Left lobe of liver (tissue), 2 donors: ENCODE data around the gene DAB2. TPM values are rescaled to one million over a fixed set of nuclear protein-coding genes. Genes with fewer than 3 reads are reported as not detected.

Experiments
- ATAC-seq: fragments of 200-7000 bp; cut with Tn5 transposase; one replicate; pipeline ENCODE4 v1.9.1; 2020; ENCODE audit warnings: mild to moderate bottlenecking, moderate library complexity
- DNase-seq: peaks from one replicate; pipeline ENCODE4 v3.0.0-alpha.2; 2020; ENCODE audit warnings: low spot score
- total RNA-seq: library from RNA; stranded (reverse); gene quantifications from one replicate; pipeline ENCODE4 v1.2.1, GENCODE V29; 2021
- donor health status: DM: no; HTN: no; CAD: no; lungs with moderate emphysema.
- donor health status: DM: no; HTN: yes; CAD: no.

The DAB2 gene
- total RNA-seq, result 7.6 TPM

DNA sequence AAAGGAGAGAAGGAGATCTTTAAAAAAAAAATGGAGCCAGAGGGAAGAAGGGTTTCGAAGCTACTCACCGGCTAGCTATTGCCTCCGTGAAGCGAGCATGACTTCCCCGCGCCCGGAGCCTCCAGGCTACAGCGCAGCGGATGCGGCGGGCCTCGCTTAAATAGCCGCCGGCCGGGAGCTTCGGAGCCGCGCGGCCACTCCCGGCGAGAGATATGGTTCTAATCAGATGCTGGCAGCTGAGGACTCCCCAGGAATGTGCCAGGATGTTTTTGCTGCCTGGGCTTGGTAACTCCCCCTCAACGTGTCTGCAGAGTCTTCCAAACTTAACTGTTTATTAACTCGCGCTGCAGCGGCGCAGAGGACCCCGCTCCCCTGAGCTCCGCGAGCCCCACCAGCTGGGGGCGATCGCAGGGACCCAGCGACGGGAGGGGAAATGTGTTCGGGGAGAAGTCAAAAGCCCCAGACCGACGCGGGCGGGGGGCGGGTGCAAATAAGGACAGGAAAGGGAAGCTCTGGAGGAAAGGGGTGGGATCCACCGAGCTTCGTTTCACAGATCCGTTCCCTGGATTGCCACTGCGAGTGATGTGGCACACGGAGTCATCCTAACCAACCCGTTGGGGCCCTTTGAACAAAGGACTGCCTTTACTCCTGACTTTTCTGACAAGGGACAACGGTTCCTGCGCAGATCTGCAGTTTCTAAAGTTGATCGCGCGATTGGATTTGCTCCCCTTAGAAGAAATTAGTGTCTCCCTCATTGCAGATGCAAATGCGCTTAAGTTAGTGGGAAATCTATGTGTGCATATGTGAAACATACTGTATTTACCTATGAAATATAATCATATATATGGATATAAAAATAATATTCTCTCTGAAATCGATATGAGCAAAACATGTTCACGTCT lies at the start of gene DAB2:
Gene DAB2, minus strand, starts transcription at position 245 of the 902 bp plus-strand sequence. CDS start 30,660 bp downstream, outside the sequence.
- ATAC-seq, result peak; percentile 82

DNA sequence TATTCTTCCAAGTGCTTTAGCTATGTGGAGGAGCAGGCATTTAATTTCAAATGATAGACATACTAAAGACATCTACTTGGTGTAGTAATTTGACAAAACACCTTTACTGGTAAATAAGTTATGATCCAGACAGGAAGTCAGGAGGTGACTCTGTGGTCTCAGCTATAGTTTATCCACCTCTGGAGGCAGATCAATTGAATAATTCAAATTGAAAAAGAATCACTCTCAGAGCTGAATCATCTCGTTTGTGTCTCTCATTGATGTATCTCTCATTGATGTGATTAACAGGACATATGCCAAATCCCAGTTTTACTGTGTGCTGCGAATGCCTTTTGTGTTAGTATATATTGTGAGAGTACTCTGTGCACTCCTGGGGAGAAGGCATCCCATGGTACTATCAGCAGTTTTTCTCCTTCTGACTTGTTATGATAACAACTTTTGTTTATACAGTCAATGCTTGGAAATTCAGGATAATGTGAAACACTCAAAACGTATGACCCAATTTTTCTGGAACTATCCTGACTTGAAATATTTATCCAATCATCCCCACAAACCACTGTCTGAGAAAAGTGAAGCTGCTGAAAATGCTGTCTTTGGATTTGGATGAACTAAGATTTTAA lies 48.5 kb upstream of the DAB2 start:
- DNase-seq (no peak), ATAC-seq (no peak)

More for the DNA sequence above, at the start of gene DAB2:
- peak; percentile 64 for DNase-seq

DNA sequence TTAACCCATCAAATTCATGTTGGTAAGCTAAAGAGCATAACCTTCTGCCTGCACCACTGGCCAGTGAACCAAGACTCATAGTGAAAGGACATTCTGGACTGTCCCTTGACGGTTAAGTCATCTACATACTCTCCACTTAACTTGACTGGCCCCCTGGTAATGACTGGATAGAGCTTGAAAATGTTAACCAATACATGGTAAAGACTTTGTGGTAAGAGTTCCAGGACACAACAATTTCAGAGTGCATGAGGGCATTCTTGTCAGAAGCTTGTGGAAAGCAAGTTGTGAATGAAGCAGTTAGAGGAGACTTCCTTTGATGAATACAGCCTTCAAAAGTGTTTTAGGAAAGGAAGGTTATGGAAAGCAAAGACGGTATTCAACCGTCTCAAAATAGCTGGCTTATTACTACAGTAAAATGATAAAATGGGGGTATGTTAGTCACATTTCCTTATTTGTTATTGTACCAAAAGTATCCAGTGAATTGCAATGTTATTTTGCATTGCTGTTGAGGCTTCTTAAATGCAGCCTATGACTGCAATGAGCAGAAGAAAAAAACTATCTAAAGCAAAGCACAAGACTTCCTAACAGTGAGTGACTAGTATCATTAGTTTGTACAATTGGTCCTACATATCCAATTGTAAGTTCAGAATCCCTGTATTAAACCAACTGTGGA lies 47.2 kb upstream of the DAB2 start:
- DNase-seq (no peak), ATAC-seq (no peak)

DNA sequence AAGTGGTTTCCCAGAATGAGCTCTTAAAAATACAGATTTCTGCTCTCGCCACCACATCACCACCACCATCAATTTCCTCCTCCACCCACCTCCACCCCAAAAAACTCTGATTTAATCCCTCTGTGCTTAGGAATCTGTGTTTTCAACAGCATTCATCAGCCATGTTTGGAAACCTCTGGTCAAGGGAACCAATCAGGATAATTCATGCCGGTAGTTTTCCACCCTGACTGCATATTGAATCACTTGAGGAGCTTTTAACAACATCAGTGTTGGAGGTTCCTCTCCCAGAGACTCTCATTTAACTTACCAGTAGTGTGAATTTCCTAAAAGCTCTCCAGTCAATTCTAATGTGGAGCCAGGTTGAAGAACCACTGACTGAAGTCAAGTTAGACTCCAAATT lies 46.0 kb upstream of the DAB2 start:
- DNase-seq, result no peak
- no peak for ATAC-seq

DNA sequence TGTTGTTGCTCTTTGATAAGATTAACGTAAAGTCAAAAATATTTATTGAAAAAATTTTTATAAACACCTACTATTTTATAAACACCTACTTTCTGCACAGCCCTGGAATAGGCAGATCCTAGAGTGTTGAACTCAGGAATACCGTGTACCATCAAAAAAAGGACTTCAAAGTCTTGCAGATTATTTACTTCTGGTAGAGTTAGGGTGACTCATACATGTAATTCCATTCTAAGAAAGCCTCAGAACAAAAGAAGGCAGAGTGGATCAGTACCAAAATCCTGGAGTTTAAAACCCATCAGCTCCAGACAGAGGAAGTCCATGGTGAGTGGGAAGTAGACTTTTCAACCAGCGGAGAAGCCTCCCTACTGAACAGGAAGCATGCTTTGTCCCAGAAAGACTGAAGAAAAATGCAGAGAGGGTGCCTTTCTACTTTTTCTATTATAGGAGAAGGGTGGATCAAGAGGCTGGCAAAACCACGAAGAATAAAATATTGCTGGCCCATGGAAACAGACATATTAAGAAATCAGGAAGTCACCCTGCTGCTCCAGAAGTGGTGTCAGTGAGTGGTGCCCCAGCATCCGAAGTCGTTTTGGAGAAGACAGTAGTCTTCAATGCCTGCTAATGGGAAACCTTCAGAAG lies 45.1 kb upstream of the DAB2 start:
- DNase-seq, result no peak

DNA sequence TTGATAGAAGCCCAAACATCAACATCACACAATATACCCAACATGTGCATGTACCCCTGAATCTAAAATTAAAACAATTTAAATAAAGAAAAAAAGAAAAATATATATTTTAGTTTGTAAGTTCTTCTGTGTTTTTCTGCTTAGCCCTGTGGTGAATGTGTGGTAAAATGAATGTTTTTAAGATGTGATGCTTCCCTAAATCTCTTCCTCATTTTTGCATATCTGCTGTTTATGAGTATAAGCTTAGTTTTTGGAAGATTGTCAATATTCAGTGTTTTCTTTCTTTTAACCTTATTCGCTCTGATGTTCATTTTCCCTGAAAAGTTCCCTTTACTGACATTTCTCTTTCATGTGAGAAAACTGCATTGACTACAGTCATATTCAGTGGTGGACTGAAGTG lies 44.4 kb upstream of the DAB2 start:
- no peak for DNase-seq
- no peak for ATAC-seq

More for the DNA sequence above, 45.1 kb upstream of the DAB2 start:
- ATAC-seq, result no peak

DNA sequence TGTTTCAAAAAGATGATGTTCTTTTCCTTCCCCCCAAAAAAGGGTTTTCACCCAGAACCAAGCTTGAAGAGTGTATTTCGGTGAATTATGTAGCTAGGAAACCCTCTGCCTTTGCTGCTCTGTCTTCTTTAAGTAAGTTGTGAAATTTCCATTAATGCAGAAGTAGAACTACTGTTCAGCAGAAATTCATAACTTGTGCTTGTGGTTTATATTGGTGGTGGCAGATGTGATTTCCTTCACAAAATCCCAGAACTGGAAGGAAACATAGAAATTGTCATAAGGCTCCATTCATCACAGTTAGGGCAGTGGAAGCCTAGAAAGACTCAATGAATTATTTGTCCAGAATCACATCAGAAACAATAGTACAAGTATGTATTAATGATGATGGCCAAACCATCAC lies 42.1 kb upstream of the DAB2 start:
- DNase-seq (no peak), ATAC-seq (no peak)

DNA sequence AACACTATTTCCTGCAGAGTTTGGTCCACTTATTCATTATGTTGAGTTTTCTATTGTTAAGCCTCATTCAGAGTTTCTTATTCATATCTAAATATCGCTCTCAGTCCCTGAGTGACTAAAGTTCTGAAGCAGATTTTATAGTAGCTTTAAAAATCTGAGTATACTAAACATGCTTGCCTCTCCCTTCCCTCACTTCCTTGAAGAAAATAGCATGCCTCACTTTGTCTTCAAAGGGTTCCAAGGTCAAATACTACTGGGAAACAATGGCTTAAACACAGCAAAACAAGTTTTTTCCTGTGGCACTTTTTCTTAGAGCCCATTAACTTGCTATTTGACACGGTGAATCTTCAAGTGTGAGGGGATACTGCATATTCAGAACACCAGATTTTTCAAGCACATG lies 41.1 kb upstream of the DAB2 start:
- DNase-seq (no peak), ATAC-seq (no peak)

DNA sequence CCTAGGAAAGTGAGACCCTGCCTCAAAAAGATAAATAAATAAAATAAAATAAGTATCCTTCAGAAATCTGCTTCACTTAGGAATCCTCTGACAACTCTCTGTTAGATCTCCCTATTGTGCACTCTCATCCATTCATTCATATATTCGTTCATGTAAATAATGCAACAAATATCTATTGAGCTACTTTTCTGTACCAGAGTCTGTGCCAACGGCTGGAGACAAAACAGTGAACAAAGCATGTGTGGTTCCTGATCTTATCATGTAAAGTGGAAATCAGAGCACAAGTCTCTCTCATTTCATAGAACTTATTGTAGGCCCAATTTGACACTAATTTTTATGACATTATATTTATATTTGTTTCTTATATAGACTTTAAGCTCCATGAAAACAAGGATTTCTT lies 40.3 kb upstream of the DAB2 start:
- no peak for DNase-seq
- no peak for ATAC-seq

DNA sequence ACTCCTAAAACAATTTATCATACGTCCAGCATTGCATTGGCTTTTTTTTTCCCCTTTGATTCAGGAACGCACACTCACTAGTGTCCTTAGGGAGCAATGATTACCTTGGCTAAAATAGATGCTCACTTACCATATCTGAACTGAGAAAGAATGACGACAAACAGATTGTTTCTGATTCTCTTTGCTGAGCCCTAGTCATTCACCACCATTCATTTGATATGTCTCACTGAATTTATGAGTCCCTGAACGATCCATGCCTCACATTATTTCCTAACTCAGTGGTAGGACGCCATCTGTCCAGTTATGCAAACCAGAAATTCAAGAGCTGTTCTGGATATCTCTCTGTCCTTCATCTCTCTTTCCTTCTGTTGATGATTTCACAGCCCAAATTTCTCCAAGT lies 39.3 kb upstream of the DAB2 start:
- DNase-seq (no peak), ATAC-seq (no peak)

DNA sequence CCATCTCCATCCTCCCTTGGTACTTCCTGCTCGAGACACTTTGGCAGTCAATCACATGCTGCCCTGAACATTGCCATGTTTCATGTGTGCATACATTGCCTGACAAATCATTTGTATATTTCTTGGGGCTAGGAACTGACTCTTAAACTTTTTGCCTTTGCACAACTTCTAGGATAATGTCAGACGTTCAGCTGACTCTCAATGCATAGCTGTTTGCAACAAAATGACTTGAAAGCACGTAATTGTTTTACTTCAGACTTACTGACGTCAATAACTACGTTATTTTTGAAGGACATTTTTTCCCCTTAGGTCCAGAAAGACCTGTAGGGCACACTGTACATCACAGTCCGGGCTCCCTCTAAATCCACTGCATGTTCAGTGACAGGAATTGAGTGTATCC lies 37.4 kb upstream of the DAB2 start:
- DNase-seq, result no peak
- no peak for ATAC-seq

DNA sequence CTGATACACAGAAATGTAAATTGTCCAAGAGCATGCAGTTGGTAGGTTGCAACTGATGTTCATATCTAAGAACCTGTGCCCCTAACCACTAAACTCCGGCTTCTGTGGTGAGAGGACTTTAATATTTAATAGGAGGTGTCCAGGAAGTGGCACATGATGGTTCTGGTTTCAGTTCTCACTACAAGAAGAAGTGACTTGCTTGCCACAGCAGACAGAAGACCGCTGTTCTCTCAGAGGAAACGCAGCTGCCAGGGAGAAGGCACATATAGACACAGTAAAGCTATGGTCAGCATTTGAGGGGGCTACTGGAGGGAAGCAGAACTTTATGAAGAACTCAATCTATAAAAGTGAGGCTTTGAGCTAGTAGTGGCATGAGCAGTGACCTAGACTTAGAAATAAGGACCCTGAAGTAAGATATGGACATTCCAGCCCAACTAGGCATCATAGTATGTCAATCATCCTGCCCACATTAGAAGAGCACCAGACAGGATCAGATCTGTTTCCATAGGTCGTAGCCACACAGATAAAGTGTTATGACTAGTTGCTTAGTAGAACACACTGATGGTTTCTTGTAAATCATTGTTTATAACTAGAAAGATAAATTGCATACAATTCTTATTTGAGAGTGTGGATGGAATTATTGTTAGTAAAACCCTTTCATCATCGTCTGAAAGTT lies 36.4 kb upstream of the DAB2 start:
- DNase-seq, result no peak
- peak; percentile 38 for ATAC-seq

DNA sequence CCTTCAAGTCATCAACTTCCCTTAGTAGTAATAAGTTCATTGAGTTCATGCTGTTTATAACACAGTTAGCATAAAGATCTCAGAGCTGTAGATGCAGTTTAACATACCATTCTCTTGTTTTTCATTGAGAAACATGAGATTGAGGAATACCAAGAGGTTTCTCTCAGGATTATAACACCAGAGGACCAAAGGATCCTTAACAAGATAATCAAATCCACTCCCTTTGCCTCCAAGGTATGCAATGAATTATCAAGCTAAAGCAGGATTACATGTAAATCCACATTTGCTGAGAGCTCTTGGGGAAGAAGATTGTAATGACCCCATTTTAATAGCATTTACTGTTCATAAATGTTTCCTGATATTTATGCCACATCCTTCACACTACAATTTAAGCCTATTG lies 35.1 kb upstream of the DAB2 start:
- no peak for DNase-seq
- no peak for ATAC-seq

DNA sequence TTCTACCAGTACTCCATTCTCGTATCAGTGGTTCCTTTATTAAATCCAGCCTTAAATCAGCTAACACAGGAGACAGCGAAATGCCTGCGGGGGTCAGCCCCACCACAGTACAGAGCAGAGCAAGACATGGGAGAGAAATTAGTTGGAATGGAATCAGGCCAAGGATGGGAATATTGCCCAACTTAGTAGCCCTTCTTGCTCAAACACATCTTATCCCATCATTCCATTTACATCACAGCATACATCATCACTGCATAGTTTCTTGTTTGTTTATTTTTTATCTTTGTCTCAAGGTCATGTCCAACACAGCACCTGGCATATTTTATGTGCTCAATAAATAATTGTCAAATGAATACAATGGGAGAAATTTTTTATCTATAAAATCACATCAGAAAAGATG lies 34.3 kb upstream of the DAB2 start:
- DNase-seq, result no peak
- ATAC-seq, result no peak

DNA sequence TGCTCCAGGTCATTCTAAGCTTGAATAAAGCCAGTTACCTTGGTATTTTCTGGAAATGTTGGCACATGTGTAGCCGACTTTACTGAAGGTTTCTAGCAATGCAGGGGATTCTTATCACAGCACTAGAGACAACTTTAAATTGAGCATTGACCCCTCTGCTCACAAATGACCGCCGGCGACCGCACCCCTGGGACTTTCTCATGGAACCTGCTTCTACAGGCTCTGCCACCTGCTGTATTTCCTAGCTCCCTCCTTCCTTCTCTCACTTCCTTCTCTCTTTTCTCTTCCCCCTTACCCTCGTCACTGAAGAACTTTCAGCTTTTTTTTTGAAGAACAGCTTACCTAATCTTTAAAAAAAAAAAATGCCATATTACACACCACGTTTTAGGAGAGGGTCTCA lies 30.9 kb upstream of the DAB2 start:
- DNase-seq (no peak), ATAC-seq (no peak)

DNA sequence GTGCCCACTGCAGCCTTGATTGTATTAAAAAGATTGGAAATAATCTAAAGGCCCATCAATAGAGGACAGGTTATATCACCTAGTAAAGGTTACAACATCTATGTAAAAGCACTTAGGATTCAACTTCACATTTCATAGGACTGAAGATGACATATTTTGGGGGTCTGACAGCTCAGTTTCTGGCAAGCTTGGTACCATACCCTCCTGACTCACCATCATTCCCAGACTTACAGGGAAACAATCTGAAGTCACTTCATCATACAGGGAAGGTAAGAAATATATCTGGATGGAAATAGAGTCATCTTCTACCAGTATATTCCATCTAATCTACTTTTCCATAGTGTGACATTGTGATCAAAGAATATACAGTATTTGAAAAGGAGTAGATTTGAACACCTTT lies 28.8 kb upstream of the DAB2 start:
- no peak for ATAC-seq
- DNase-seq, result no peak

DNA sequence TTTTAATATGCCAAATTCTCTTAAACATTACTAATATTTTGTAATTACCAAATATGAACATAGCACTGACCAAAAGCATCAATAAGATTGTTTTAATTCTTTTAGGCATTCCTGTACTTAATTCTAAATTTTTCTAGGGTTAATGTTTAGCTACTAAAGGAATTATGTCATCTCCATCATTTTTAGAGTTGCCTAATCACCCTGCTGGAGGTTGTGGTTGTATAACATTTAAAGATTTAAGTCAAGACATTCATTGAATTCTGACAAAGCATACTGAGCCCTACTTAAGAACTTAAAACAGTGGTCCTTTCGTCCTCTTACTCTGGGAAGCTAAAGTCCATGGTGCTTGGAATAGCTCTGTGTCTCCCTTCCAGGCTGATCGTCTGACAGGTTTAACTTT lies 28.1 kb upstream of the DAB2 start:
- ATAC-seq (no peak), DNase-seq (no peak)

DNA sequence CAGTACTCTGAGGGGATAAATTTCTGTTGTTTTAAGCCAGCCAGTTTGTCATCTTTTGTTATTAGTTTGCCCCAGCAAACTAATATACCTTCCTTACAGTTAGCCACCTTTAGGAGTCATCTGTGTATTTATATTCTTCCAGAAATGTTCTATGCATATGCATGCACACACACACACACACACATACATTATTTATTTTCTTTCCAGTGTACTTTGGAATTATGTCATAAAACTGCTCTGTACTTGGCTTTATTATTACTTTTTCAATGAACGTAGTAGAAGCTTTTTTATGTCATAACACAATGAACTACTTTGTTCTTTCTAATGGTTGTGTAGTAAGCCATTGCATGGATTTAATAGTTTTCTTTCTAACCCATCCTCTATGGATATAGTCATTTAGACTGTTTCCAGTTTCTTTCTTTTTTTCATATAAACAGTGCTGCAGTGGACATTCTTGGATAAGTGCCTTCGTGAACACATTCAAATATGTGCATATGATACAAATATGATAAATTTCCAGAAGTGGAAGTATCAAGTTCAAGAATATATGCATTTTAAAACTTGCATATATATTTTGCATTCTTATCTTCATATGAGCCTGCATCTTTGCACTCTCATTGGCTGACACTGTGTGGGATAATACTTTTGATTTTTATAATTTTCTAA lies 26.6 kb upstream of the DAB2 start:
- ATAC-seq (no peak), DNase-seq (no peak)

DNA sequence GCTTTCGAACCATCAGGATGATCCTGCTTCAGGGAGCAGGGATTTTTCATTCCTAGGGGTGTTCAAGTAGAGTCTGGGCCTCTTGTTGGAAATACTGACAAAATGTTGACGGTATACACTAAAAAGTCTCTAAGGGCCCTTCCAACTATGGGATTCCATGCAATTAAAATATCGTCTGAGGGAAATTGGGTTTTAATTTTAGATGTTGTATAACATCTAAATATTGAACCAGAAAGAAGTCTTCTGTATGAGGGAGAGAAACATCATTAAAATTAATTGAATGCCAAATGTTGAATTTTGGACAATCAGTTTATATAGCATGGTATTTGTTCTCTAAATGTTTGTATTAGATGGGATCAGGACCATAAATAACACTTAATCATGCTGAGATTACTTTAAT lies 25.7 kb upstream of the DAB2 start:
- no peak for ATAC-seq
- no peak for DNase-seq

DNA sequence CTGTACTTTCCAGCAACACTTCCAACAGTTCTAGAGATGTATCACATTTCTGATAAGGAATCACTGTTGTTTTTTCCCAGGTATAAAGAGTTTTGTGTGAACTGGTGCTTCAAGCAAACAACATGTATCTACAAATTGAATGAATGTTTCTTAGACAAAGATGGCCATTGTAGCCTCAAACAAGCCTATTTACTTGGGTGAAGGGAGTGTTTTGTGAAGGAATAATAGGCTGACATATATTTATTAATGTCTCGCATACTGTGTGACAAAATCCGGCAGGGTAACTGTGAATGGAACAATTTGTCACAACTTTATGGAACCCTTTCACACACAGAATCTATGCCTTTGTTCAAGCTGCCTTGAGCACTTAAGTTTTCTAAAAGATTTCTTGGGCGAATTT lies 24.8 kb upstream of the DAB2 start:
- no peak for ATAC-seq

More for the DNA sequence above, 24.8 kb upstream of the DAB2 start:
- DNase-seq, result no peak
